ENCODE data around the gene UMPS.

UMPS gene

DNA sequence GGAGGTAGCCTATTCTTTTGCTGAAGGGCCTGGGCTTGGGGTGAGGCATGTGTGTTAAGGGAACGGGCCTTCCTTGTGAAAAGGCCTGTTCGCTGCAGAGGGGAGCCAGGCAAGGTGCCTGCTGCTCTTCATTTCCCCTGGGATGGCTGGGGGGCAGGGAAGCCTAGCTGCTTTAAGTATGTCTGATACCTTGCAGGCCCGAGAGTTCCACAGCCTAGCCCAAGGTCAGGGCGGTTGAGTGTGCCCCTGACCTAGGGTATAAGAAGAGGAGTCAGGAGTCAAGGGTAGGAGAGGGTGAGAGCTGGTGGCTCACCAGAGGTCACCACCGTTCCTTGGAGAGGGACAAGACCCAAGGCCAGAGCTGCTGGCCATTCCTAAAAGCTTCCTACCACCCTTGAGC, 46.6 kb downstream of the UMPS start:
- no peak overlapping the region for H3K4me3 ChIP-seq (ENCODE audit: low read depth, low read length)
- POLR2A ChIA-PET = no interaction called here
- no peak for DNase-seq (ENCODE audit: low read depth, low spot score)
- TF ChIP-seq, protein P1, sequence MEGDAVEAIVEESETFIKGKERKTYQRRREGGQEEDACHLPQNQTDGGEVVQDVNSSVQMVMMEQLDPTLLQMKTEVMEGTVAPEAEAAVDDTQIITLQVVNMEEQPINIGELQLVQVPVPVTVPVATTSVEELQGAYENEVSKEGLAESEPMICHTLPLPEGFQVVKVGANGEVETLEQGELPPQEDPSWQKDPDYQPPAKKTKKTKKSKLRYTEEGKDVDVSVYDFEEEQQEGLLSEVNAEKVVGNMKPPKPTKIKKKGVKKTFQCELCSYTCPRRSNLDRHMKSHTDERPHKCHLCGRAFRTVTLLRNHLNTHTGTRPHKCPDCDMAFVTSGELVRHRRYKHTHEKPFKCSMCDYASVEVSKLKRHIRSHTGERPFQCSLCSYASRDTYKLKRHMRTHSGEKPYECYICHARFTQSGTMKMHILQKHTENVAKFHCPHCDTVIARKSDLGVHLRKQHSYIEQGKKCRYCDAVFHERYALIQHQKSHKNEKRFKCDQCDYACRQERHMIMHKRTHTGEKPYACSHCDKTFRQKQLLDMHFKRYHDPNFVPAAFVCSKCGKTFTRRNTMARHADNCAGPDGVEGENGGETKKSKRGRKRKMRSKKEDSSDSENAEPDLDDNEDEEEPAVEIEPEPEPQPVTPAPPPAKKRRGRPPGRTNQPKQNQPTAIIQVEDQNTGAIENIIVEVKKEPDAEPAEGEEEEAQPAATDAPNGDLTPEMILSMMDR (IDR thresholded peaks at IDR 0.05; ENCODE audit: insufficient read depth, low read length, missing control alignments) = no peak
- CTCF ChIA-PET = interaction anchor here (1.2 to 1.9 kb wide), 3 partner anchors 9 to 16 kb away, joined by 3 to 12 read pairs (median 8); no protein-coding TSS in a partner anchor

DNA sequence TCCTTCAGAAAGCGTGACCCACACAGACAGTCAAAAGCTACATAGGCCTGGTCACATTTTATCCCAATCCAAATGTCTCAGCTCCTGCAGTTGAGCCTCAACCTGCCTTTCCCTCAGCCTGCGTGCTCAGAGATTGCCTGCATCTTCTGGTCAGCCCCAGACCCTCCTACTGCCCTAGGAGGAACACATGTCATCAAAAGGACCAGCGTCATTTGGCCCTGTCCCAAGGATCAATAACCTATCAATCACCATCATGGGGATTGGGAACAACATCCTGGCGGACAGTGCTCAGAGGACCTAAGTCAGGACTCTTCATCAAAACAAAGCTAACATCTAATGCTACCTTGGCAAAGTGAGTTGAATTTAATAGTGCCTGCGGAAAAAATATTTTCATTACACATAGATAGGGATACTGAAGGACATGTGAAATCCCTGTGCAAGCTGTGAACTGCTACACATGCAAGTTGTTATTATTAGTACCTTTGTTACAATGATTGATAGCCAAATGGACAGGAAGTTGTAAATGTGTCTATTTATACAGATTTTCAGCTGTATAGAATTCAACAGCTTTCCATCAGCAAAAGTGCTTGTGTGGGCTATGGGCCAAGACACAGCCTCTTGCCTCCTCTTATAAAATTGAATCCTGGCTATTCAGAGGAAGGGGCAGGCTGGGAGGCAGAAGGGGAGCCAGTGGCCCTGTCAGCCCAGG, 47.7 kb downstream of the UMPS start:
- H3K4me3 ChIP-seq (ENCODE audit: low read depth, low read length) = no peak overlapping the region
- TF ChIP-seq, protein P1 (IDR thresholded peaks at IDR 0.05; ENCODE audit: insufficient read depth, low read length, missing control alignments) = no peak
- DNase-seq (ENCODE audit: low read depth, low spot score) = no peak
- ChIA-PET POLR2A (no interaction called here), CTCF (interaction anchor here (1.1 to 4.3 kb wide), 6 partner anchors 8 to 128 kb away, joined by 3 to 36 read pairs (median 6); no protein-coding TSS in a partner anchor)

DNA sequence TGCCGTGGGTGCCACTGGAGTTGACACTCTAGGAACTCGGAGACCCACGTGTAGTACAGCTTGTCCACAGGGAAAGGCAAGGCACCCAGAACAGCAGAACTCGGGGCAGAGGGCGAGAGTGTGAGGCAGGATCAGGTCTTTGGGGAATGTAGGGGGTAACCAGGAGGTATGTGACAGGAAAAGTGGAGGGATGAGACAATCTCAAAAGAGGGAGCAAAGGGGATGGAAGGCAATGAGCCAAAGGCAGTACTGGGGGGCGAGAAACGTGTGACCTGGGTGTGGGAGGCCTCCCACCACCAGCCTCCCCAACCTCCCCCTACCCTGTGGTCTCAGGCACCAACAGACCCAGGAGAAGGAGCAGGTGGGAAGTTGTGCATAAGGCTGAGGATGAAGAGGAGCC, 48.9 kb downstream of the UMPS start:
- CTCF ChIA-PET = interaction anchor here (0.8 to 4.3 kb wide), 5 partner anchors 9 to 127 kb away, joined by 4 to 36 read pairs (median 7); no protein-coding TSS in a partner anchor
- no peak overlapping the region for H3K4me3 ChIP-seq (ENCODE audit: low read depth, low read length)
- no peak for DNase-seq (ENCODE audit: low read depth, low spot score)
- TF ChIP-seq, protein P1 (IDR thresholded peaks at IDR 0.05; ENCODE audit: insufficient read depth, low read length, missing control alignments) = no peak
- POLR2A ChIA-PET = interaction anchor here (1.4 to 2.4 kb wide), 2 partner anchors 8 to 108 kb away, joined by 6 to 9 read pairs; partner anchors contain the start of gene ITGB5

DNA sequence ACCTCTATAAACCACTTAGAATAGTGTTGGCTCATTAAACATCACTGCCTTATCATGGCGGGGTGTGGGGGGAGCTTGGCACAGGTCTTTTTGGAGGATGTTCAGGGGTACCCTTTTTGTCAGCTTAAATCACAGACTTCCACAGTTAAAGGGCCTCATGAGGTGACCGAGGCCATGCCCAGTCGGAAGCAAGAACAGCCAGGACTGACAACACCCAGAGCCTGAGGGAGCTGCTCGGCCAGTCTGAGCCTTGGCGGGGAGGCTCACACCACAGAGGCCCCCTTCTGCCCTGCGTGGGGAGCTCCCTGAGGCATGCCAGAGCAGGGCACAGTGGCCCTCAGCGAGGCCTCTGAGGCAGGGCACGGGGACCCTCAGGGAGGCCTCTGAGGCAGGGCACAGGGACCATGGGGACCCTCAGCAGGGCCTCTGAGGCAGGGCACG, 49.5 kb downstream of the UMPS start:
- TF ChIP-seq, protein P1 (IDR thresholded peaks at IDR 0.05; ENCODE audit: insufficient read depth, low read length, missing control alignments) = no peak
- DNase-seq (ENCODE audit: low read depth, low spot score) = no peak
- ChIA-PET POLR2A (interaction anchor here (0.8 to 2.4 kb wide), 5 partner anchors 8 to 107 kb away, joined by 3 to 9 read pairs (median 6); partner anchors contain the start of gene ITGB5), CTCF (interaction anchor here (0.8 to 4.3 kb wide), 10 partner anchors 9 to 147 kb away, joined by 3 to 36 read pairs (median 4); no protein-coding TSS in a partner anchor)
- no peak overlapping the region for H3K4me3 ChIP-seq (ENCODE audit: low read depth, low read length)

DNA sequence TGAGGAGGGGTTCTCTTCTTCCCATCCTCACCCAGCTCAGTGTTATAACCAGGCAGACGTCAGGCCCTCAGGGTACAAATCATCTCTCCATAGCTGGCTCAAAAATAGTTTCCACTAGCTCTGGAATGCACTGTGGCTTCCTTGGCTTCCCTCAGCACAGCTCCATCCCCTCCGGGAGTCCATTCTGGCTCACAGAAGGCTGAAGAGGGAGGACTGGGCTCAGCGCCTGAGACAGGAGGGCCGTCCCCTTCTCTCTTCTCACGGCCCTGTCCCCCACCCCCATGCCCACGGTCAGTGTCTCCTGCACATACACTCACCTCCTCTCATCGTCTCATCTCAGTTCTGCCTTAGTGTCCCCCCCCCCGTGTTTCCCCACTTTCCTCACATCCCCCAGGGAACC, 50.1 kb downstream of the UMPS start:
- ChIA-PET CTCF (interaction anchor here (0.9 to 4.3 kb wide), 10 partner anchors 8 to 146 kb away, joined by 3 to 36 read pairs (median 5); no protein-coding TSS in a partner anchor), POLR2A (interaction anchor here (0.8 to 2.4 kb wide), 5 partner anchors 9 to 107 kb away, joined by 3 to 9 read pairs (median 6); partner anchors contain the start of gene ITGB5)
- DNase-seq (ENCODE audit: low read depth, low spot score) = no peak
- peak overlapping the region; percentile 3; the same call in 1 of the 2 replicates for H3K4me3 ChIP-seq (ENCODE audit: low read depth, low read length)
- TF ChIP-seq, protein P1 (IDR thresholded peaks at IDR 0.05; ENCODE audit: insufficient read depth, low read length, missing control alignments) = no peak

Data from AG04449 (cell line).